Activated CD8-positive, alpha-beta memory T cell treated with anti-CD3 and anti-CD28 coated beads, Interleukin-2, amount 10 ng/mL, durations not matched to agents 7 days and 5 days (primary cell): ENCODE measurements around the gene ZPR1. TPM values are rescaled to one million over a fixed set of nuclear protein-coding genes. Genes with fewer than 3 reads are reported as not detected.
"Not testable (repeated sequence)": the region's sequence is repeated elsewhere in the genome, so short reads cannot be mapped to it uniquely, and the experiment has no call there.

Source experiments
- ATAC-seq: fragments of 150-1000 bp; cut with Tn5 transposase; one replicate; pipeline ENCODE4 v1.10.0; 2021; ENCODE audit warnings: moderate library complexity
- CTCF ChIA-PET: fragments of 350-600 bp; sonication (Branson Sonifier 250); formaldehyde crosslinking; loops from one replicate; lab custom pipeline; 2021; ENCODE audit warnings: antibody characterized with exemption; lab: Charles Lee
- DNase-seq: peaks from one replicate; pipeline ENCODE4 v3.0.0-alpha.2; 2020
- H3K27ac Mint-ChIP-seq: one replicate; pipeline ENCODE4 v1.8.0; 2021; ENCODE audit warnings: mild to moderate bottlenecking, mixed read lengths
- H3K27me3 Mint-ChIP-seq: one replicate; pipeline ENCODE4 v1.8.0; 2021; ENCODE audit warnings: mixed read lengths
- H3K36me3 Mint-ChIP-seq: one replicate; pipeline ENCODE4 v1.8.0; 2021; ENCODE audit warnings: mild to moderate bottlenecking, mixed read lengths
- H3K4me1 Mint-ChIP-seq: one replicate; pipeline ENCODE4 v1.8.0; 2021; ENCODE audit warnings: mixed read lengths
- H3K4me3 Mint-ChIP-seq: one replicate; pipeline ENCODE4 v1.8.0; 2021; ENCODE audit warnings: mild to moderate bottlenecking, moderate library complexity, mixed read lengths
- H3K9me3 Mint-ChIP-seq: one replicate; pipeline ENCODE4 v1.8.0; 2022; ENCODE audit warnings: low read depth, mixed read lengths
- total RNA-seq, 2 experiments: library from RNA; stranded (reverse); gene quantifications; one replicate each; pipeline ENCODE4 v1.2.3, GENCODE V29; 2021

The ZPR1 gene
- total RNA-seq, 2 experiments from 2014 or later, result 66.6 to 72.1 TPM

DNA sequence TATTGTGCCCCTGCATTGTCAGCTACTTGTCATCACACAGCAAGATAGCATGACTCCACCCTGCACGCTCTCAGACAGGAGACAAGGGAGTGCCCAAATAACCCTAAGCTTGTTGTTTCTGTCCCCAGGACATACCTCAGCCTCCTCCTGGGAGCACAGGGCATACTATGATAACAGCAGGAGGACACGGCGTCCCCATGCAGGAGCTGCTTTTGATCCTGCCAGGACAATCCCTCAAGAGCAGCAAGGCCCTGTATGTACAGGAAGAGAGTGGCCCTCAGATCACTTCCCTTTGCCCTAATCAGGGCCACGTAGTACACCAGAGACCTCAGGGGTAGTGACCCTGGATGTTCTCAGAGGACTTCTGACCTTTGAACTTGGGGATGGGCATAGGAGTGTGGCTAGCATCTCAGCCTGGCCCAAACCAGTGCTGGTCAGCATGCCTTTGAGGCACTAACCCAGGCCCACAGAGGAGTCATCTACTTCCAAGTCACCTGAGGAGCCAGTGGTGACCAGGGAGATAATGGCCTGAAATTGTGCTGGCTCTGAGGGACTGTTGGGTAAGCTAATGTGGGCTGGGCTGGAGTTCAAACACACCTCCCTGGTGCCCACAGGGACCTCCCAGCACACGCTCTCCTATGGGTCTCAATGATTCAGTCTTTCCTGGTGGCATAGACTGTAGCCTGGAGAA lies 26.1 kb upstream of the ZPR1 start:
- no peak for ATAC-seq
- no peak overlapping the region for H3K27ac Mint-ChIP-seq
- no peaks in the 10 kb centered on the region for H3K27me3 Mint-ChIP-seq
- CTCF ChIA-PET, result interaction anchor here (1.0 to 2.1 kb wide), 5 partner anchors 9 to 23 kb away, joined by 3 to 10 read pairs (median 5); partner anchors contain the start of gene APOA5
- H3K4me1 Mint-ChIP-seq, result no peaks in the 10 kb centered on the region
- H3K9me3 Mint-ChIP-seq, result no peaks in the 10 kb centered on the region
- H3K36me3 Mint-ChIP-seq, result no peaks in the 10 kb centered on the region
- H3K4me3 Mint-ChIP-seq, result no peak overlapping the region
- DNase-seq, result peak; percentile 36

DNA sequence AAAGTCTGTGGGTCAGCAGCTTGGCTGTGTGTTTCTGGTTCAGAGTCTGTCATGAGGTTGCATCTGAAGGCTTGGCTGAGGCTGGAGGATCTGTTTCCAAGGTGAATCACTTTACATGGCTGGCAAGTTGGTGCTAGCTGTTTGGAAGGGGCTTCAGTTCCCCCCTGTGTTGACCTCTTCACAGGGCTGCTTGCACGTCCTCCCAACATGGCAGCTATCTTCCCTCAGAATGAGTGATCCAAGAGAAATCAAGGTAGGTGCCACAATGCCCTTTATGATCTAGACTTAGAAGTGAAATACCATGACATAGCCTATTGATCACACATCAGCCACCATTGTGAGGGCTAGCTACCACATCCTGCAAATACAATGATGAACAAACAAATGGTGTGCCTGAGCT lies 25.3 kb upstream of the ZPR1 start:
- no peaks in the 10 kb centered on the region for H3K36me3 Mint-ChIP-seq
- DNase-seq (no peak), ATAC-seq (no peak)
- H3K4me3 Mint-ChIP-seq, result no peak overlapping the region
- no peaks in the 10 kb centered on the region for H3K27me3 Mint-ChIP-seq
- CTCF ChIA-PET, result interaction anchor here (0.7 to 2.1 kb wide), 7 partner anchors 8 to 23 kb away, joined by 3 to 10 read pairs (median 3); partner anchors contain the start of genes APOA4 and APOA5
- no peaks in the 10 kb centered on the region for H3K9me3 Mint-ChIP-seq
- H3K4me1 Mint-ChIP-seq, result no peaks in the 10 kb centered on the region
- H3K27ac Mint-ChIP-seq, result no peak overlapping the region

DNA sequence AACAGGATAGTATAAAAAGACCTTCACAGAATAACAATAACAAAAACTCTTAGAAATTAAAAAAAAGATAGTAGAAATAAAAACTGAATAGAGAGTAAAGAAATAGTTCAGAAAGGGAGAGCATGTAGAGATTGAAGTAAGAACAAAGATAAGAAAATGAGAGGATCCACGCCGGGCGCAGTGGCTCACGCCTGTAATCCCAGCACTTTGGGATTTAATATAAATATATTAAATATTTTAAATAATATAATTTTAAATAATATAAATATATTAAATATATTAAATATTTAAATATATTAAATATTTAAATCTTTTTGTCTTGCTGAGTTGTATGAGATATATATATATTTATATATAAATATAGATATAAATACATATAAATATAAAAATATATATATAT lies 24.3 kb upstream of the ZPR1 start:
- Mint-ChIP-seq H3K9me3 (no peaks in the 10 kb centered on the region), H3K27ac (no peak overlapping the region), H3K27me3 (no peaks in the 10 kb centered on the region), H3K36me3 (no peaks in the 10 kb centered on the region), H3K4me3 (no peak overlapping the region), H3K4me1 (no peaks in the 10 kb centered on the region)
- DNase-seq (no peak), ATAC-seq (no peak)
- CTCF ChIA-PET, result interaction anchor here (1.0 to 2.1 kb wide), 3 partner anchors 11 to 24 kb away, joined by 3 to 8 read pairs (median 5); partner anchors contain the start of gene APOA4

DNA sequence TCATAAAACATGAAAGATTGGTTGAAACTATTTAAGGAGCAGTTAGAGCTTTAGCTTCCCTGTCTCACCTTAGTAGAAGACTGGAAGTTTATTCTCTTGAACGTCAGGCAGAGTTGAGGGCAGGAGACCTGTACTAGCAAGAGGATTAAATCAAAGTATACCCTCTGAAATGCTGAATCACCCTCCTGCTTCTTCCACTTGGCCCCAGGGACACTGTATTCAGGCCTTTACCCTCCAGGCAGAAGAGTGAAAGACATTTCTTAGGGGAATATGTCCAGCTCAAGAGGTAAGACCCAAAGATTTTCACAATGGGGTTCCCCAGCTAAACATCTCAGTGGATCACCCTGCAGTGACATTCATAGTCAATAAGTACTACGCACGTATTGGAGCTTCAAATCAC lies 23.4 kb upstream of the ZPR1 start:
- Mint-ChIP-seq H3K27me3 (no peaks in the 10 kb centered on the region), H3K4me3 (no peak overlapping the region), H3K36me3 (no peaks in the 10 kb centered on the region), H3K9me3 (no peaks in the 10 kb centered on the region), H3K4me1 (no peaks in the 10 kb centered on the region), H3K27ac (no peak overlapping the region)
- CTCF ChIA-PET, result interaction anchor here (1.0 kb wide), 1 partner anchor 24 kb away, joined by 4 read pairs; no protein-coding TSS in a partner anchor
- no peak for DNase-seq
- ATAC-seq, result no peak

DNA sequence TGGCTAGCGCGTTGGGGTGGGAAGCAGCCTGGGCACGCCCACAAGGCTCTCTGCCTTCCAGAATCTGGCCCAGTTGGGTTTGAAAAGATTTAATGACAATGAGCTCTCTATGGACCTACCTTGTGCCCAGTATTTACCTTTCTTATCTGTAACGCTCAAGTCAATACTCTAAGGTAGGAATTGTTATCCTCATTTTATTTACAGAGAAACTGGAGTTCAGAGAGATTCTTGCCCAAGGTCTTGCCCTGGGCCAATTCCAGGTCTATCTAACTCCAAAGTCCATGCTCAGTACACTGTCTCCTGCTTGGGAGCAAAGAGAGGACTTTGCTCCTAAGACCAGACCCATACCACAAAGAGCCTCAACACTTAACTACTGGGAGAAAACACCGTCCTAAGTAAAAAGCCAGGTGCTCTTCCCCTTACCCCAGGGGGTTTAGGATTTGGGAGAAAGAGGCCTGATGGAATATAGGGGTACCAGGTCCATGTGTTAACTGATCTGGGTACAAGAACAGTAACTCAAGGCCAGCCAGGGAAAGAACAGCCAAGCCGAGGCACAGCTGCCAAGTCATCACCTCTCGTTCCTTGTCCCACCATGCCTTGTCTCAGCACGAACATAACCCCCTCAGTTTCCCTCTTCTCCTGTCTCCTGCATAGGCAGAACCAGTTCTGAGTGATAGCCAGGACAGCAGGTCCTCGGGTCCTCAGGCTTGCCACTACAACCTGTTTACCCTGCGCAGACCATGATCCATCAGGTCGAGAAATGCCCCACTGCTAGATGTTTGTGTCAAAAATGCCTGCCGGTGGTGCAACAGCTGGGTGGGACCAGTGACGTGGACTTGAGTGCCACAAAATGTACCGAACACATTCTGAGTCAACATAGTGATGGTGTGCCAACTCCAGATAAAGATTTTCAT lies 20.7 kb upstream of the ZPR1 start:
- CTCF ChIA-PET, result interaction anchor here (1.0 kb wide), 1 partner anchor 27 kb away, joined by 3 read pairs; no protein-coding TSS in a partner anchor
- Mint-ChIP-seq H3K36me3 (no peaks in the 10 kb centered on the region), H3K27ac (no peak overlapping the region), H3K4me1 (no peaks in the 10 kb centered on the region), H3K4me3 (no peak overlapping the region), H3K27me3 (peaks cover 3% of the 10 kb centered on the region), H3K9me3 (no peaks in the 10 kb centered on the region)
- no peak for DNase-seq
- ATAC-seq, result no peak

DNA sequence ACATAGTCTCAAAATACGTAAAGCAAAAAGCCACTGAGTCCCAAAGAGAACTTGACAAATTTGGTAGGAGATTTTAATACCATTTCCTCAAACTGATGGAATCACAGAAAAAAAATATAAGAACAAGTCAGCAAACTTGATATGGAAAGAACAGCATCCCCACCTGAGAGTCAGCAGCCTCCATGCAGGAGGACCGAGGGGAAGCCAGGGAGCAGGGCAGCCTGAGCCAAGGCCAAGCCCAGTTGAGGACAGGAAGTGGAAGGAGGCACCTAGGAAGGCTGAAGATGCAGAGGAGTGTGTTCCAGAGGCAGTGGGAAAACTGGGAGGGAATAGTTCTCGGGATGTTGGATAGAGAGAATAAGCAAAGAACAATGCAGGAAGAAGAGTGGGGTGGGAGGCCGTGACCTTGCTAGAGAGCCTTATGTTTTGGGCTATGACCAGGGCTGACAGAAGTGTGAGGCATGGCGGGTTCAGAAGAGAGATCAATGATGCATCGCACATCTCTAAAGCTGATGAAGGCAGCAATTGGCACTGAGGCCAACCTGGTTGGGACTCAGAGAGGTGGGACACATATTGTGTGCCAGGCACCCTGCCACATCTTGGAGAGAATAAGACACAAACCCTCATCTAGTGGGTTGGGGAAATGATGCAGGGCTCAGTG lies 19.9 kb upstream of the ZPR1 start:
- ATAC-seq, result no peak
- no peak overlapping the region for H3K27ac Mint-ChIP-seq
- peaks cover 4% of the 10 kb centered on the region for H3K27me3 Mint-ChIP-seq
- no peak for DNase-seq
- no peaks in the 10 kb centered on the region for H3K36me3 Mint-ChIP-seq
- no peak overlapping the region for H3K4me3 Mint-ChIP-seq
- H3K9me3 Mint-ChIP-seq, result no peaks in the 10 kb centered on the region
- no peaks in the 10 kb centered on the region for H3K4me1 Mint-ChIP-seq
- CTCF ChIA-PET, result no interaction called here

DNA sequence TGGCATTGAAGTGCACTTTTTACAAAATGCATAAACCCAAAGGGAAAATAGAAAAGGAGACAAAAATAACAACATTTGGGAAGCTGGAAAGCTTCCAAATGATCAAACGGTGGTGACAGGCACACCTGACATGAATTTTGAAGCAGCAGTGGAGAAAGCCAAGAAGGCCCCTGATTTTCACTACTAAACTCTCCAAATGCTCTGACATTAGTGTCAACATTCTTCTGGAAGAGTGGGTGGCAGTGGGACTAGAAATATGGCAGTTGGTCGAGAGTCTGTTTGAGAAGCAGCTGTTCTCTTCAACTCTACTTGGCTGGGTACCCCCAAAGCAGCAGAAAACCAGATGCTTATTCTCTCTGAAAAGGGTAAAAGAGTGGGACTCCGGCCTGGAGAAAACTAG lies 16.2 kb upstream of the ZPR1 start:
- Mint-ChIP-seq H3K27ac (no peak overlapping the region), H3K4me3 (no peak overlapping the region)
- no peak for DNase-seq

DNA sequence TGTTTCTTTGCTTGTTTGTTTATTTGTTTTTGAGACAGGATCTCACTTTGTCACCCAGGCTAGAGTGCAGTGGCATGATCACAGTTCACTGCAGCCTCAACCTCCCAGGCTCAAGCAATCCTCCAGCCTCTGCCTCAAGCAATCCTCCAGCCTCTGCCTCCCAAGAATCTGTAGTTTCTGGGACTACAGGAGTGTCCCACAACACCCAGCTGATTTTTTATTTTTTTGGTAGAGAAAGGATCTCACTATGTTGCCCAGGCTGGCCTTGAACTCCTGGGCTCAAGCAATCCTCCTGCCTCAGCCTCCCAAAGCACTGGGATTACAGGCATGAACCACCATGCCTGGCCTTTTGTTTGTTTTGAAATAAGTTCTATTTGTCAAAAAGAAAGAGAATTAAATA lies 13.8 kb upstream of the ZPR1 start:
- H3K36me3 Mint-ChIP-seq, H3K4me1 Mint-ChIP-seq, H3K4me3 Mint-ChIP-seq, DNase-seq, H3K27ac Mint-ChIP-seq, ATAC-seq, H3K9me3 Mint-ChIP-seq: not testable (repeated sequence)
- peaks cover 23% of the 10 kb centered on the region for H3K27me3 Mint-ChIP-seq
- CTCF ChIA-PET, result interaction anchor here (1.2 to 3.1 kb wide), 2 partner anchors 11 to 34 kb away, joined by 3 to 23 read pairs; partner anchors contain the start of gene APOA5

More for the DNA sequence above, 16.2 kb upstream of the ZPR1 start:
- no peak for ATAC-seq
- Mint-ChIP-seq H3K9me3 (no peaks in the 10 kb centered on the region), H3K27me3 (peaks cover 19% of the 10 kb centered on the region), H3K36me3 (peaks cover 1% of the 10 kb centered on the region), H3K4me1 (no peaks in the 10 kb centered on the region)
- CTCF ChIA-PET, result interaction anchor here (1.9 kb wide), 1 partner anchor 32 kb away, joined by 8 read pairs; no protein-coding TSS in a partner anchor

DNA sequence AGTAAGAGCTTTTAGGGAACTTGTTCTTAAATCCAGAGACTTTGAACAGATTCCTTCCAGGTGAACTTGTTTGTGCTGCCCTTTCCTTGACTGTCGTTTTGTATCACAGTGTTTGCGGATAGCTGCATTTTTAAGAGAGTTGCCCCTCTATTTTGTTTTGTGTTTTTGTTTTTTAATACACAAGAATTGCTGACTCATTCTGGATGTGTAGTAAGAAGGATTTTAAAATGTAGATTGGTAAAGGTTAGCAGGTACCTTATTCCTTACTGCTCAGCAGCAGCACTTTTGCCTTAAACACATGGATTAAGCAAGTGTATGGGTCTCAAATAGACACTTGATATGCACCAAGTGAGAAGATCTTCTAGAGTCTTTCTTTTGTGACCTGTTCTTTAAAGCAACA lies 12.8 kb upstream of the ZPR1 start:
- Mint-ChIP-seq H3K27ac (no peak overlapping the region), H3K27me3 (peaks cover 23% of the 10 kb centered on the region), H3K9me3 (no peaks in the 10 kb centered on the region), H3K4me1 (peaks cover 3% of the 10 kb centered on the region), H3K4me3 (no peak overlapping the region), H3K36me3 (peaks cover 1% of the 10 kb centered on the region)
- no peak for DNase-seq
- CTCF ChIA-PET, result interaction anchor here (3.1 kb wide), 1 partner anchor 10 kb away, joined by 23 read pairs; the partner anchor contains the start of gene APOA5
- ATAC-seq, result no peak

DNA sequence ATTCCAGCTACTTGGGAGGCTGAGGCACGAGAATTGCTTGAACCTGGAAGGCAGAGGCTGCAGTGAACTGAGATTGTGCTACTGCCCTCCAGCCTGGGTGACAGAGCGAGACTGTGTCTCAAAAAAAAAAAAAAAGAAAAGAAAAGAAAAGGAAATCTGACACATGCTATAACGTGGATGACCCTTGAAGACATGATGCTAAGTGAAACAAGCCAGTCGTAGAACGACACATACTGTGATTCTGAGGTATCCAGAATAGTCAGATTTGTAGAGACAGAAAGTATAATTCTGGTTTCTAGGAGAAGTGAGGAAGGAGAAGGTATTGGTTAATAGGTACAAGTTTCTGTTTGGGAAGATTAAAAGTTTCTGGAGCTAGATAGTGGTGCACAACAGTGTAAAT lies 10.5 kb upstream of the ZPR1 start:
- no peak for DNase-seq
- H3K9me3 Mint-ChIP-seq, result no peaks in the 10 kb centered on the region
- no peak overlapping the region for H3K4me3 Mint-ChIP-seq
- peaks cover 20% of the 10 kb centered on the region for H3K27me3 Mint-ChIP-seq
- peaks cover 1% of the 10 kb centered on the region for H3K36me3 Mint-ChIP-seq
- no peak overlapping the region for H3K27ac Mint-ChIP-seq
- no peak for ATAC-seq
- peaks cover 3% of the 10 kb centered on the region for H3K4me1 Mint-ChIP-seq
- CTCF ChIA-PET, result interaction anchor here (0.6 to 3.1 kb wide), 2 partner anchors 11 to 37 kb away, joined by 3 to 8 read pairs; partner anchors contain the start of gene ZPR1

DNA sequence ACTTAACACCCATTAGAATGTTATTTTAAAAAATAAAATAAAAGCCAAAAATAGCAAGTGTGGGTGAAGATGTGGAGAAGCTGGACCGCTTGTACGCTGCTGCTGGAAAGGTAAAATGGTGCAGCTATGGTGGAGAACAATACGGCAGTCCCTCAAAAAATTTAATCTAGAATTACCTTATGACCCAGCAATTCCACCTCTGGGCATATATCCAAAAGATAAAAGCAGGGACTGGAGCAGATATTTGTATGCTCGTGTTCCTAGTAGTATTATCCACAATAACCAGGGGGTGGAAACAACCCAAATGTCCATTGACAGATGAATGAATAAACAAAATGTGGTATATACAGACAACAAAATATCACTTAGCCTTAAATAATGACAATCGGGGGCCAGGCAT lies 10.0 kb upstream of the ZPR1 start:
- CTCF ChIA-PET, result interaction anchor here (0.7 to 3.1 kb wide), 2 partner anchors 10 to 38 kb away, joined by 4 to 8 read pairs; partner anchors contain the start of gene ZPR1
- H3K27ac Mint-ChIP-seq, result no peak overlapping the region

DNA sequence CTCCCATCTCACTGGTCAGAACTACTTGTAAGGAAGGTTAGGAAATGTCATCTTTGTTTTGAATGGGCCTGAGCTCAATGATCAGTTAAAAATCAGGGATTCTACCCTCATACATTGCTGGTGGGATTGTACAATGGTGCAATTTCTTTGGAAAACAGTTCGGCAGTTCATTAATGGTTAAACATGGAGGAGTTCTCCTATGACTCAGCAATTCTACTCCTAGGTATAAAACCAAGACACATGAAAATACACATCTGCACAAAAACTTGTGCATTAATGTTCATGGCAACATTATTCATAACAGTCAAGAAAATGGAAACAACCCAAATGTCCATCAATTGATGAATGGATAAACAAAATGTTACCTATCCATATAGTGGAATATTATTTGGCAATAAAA lies 8.7 kb upstream of the ZPR1 start:
- Mint-ChIP-seq H3K36me3 (peaks cover 1% of the 10 kb centered on the region), H3K27me3 (peaks cover 15% of the 10 kb centered on the region)
- CTCF ChIA-PET, result interaction anchor here (1.0 kb wide), 1 partner anchor 39 kb away, joined by 4 read pairs; no protein-coding TSS in a partner anchor

More for the DNA sequence above, 10.0 kb upstream of the ZPR1 start:
- Mint-ChIP-seq H3K36me3 (peaks cover 1% of the 10 kb centered on the region), H3K27me3 (peaks cover 19% of the 10 kb centered on the region), H3K4me3 (no peak overlapping the region), H3K9me3 (no peaks in the 10 kb centered on the region), H3K4me1 (peaks cover 3% of the 10 kb centered on the region)
- ATAC-seq (no peak), DNase-seq (no peak)

More for the DNA sequence above, 8.7 kb upstream of the ZPR1 start:
- Mint-ChIP-seq H3K27ac (no peak overlapping the region), H3K4me1 (peaks cover 3% of the 10 kb centered on the region), H3K9me3 (no peaks in the 10 kb centered on the region), H3K4me3 (no peak overlapping the region)
- ATAC-seq (no peak), DNase-seq (no peak)
